Fibroblast of skin of left quadriceps (primary cell): ENCODE data around the gene RIC3.

Experiments used
- DNase-seq, 2 experiments: peaks; one replicate each; pipeline ENCODE4 v3.0.0-alpha.2; 2013; ENCODE audit warnings: low read depth in 2 of 2

Gene RIC3

GRCh38 chr11:8087185-8087584, 81.6 kb downstream of the RIC3 start:
- DNase-seq, result no peak

GRCh38 chr11:8086571-8086970, 82.3 kb downstream of the RIC3 start:
- DNase-seq, result no peak

- DNase-seq, result no peak
Measured at GRCh38 chr11:8086001-8086479, 82.8 kb downstream of the RIC3 start.

GRCh38 chr11:8085011-8085645, 83.7 kb downstream of the RIC3 start:
- DNase-seq, result no peak

GRCh38 chr11:8084352-8084751, 84.5 kb downstream of the RIC3 start:
- DNase-seq, result no peak

- DNase-seq, result no peak
Measured at GRCh38 chr11:8083871-8084281, 84.9 kb downstream of the RIC3 start.

GRCh38 chr11:8083088-8083395, 85.8 kb downstream of the RIC3 start:
- DNase-seq, result no peak

- DNase-seq, result no peak
Measured at GRCh38 chr11:8082391-8083087, 86.3 kb downstream of the RIC3 start.

GRCh38 chr11:8081591-8082250, 87.1 kb downstream of the RIC3 start:
- no peak for DNase-seq

- no peak for DNase-seq
Measured at GRCh38 chr11:8080674-8081590, 87.9 kb downstream of the RIC3 start, which contains the start of gene TUB. Gene TUB, plus strand, starts transcription at chr11:8081211. Its CDS starts 300 bp downstream, at chr11:8081511.

GRCh38 chr11:8080069-8080670, 88.7 kb downstream of the RIC3 start:
- no peak for DNase-seq

GRCh38 chr11:8079111-8079675, 89.6 kb downstream of the RIC3 start:
- DNase-seq, result no peak

- DNase-seq, result no peak
Measured at GRCh38 chr11:8075119-8075726, 93.6 kb downstream of the RIC3 start.

- DNase-seq, result no peak
Measured at GRCh38 chr11:8071616-8072581, 96.9 kb downstream of the RIC3 start.

- DNase-seq, result no peak
Measured at GRCh38 chr11:8070417-8071115, 98.3 kb downstream of the RIC3 start.

GRCh38 chr11:8069771-8070170, 99.1 kb downstream of the RIC3 start:
- DNase-seq, result no peak

- DNase-seq, result peak; percentile 75 to 76
Measured at GRCh38 chr11:8068605-8069221, 100.1 kb downstream of the RIC3 start.

- DNase-seq, result no peak
Measured at GRCh38 chr11:8067929-8068575, 100.8 kb downstream of the RIC3 start.
